ENCODE measurements around the gene SLC13A2.

Gene SLC13A2

GRCh38 chr17:28514561-28515002, 41.1 kb downstream of the SLC13A2 start:
- in situ Hi-C loops (cut with HindIII; ENCODE audit: low sequenced_read_pairs): no loop called here
- no peak for TF ChIP-seq CTCF (IDR thresholded peaks at IDR 0.05; ENCODE audit: low read depth, low read length, missing control alignments)

GRCh38 chr17:28515518-28515917, 42.1 kb downstream of the SLC13A2 start:
- in situ Hi-C loops (cut with HindIII; ENCODE audit: low sequenced_read_pairs): no loop called here
- H3K4me3 ChIP-seq (ENCODE audit: low read depth, low read length): no peak overlapping the region
- no peak for DNase-seq (ENCODE audit: low read depth)
- no peak for TF ChIP-seq CTCF (IDR thresholded peaks at IDR 0.05; ENCODE audit: low read depth, low read length, missing control alignments)

More at GRCh38 chr17:28514561-28515002, 41.1 kb downstream of the SLC13A2 start:
- H3K4me3 ChIP-seq (ENCODE audit: low read depth, low read length): no peak overlapping the region
- no peak for DNase-seq (ENCODE audit: low read depth)

GRCh38 chr17:28518132-28518531, 44.7 kb downstream of the SLC13A2 start:
- no peak overlapping the region for H3K4me3 ChIP-seq (ENCODE audit: low read depth, low read length)
- no peak for DNase-seq (ENCODE audit: low read depth)
- in situ Hi-C loops (cut with HindIII; ENCODE audit: low sequenced_read_pairs): no loop called here
- TF ChIP-seq CTCF (IDR thresholded peaks at IDR 0.05; ENCODE audit: low read depth, low read length, missing control alignments): no peak

GRCh38 chr17:28518578-28518977, 45.1 kb downstream of the SLC13A2 start:
- no peak overlapping the region for H3K4me3 ChIP-seq (ENCODE audit: low read depth, low read length)
- no peak for DNase-seq (ENCODE audit: low read depth)
- in situ Hi-C loops (cut with HindIII; ENCODE audit: low sequenced_read_pairs): no loop called here
- no peak for TF ChIP-seq CTCF (IDR thresholded peaks at IDR 0.05; ENCODE audit: low read depth, low read length, missing control alignments)

GRCh38 chr17:28519236-28519635, 45.8 kb downstream of the SLC13A2 start:
- TF ChIP-seq CTCF (IDR thresholded peaks at IDR 0.05; ENCODE audit: low read depth, low read length, missing control alignments): no peak
- no peak for DNase-seq (ENCODE audit: low read depth)
- H3K4me3 ChIP-seq (ENCODE audit: low read depth, low read length): no peak overlapping the region
- in situ Hi-C loops (cut with HindIII; ENCODE audit: low sequenced_read_pairs): no loop called here

GRCh38 chr17:28520687-28521086, 47.2 kb downstream of the SLC13A2 start:
- DNase-seq (ENCODE audit: low read depth): no peak
- no peak overlapping the region for H3K4me3 ChIP-seq (ENCODE audit: low read depth, low read length)
- in situ Hi-C loops (cut with HindIII; ENCODE audit: low sequenced_read_pairs): no loop called here
- TF ChIP-seq CTCF (IDR thresholded peaks at IDR 0.05; ENCODE audit: low read depth, low read length, missing control alignments): no peak

Data from astrocyte of the cerebellum (primary cell).